ENCODE data around the gene PREX1.

- TF ChIP-seq, protein P1, sequence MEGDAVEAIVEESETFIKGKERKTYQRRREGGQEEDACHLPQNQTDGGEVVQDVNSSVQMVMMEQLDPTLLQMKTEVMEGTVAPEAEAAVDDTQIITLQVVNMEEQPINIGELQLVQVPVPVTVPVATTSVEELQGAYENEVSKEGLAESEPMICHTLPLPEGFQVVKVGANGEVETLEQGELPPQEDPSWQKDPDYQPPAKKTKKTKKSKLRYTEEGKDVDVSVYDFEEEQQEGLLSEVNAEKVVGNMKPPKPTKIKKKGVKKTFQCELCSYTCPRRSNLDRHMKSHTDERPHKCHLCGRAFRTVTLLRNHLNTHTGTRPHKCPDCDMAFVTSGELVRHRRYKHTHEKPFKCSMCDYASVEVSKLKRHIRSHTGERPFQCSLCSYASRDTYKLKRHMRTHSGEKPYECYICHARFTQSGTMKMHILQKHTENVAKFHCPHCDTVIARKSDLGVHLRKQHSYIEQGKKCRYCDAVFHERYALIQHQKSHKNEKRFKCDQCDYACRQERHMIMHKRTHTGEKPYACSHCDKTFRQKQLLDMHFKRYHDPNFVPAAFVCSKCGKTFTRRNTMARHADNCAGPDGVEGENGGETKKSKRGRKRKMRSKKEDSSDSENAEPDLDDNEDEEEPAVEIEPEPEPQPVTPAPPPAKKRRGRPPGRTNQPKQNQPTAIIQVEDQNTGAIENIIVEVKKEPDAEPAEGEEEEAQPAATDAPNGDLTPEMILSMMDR (IDR thresholded peaks at IDR 0.05 in 4 of 5, conservative IDR thresholded peaks at IDR 0.05 in 1 of 5), result no peak
- peak in 1 of 2 donors; percentile 60 for TF ChIP-seq POLR2A (IDR thresholded peaks at IDR 0.05)
Observed at GRCh38 chr20:48864738-48865318, 37.0 kb upstream of the PREX1 start.

All from gastrocnemius medialis (tissue), 4 donors.